Left lung (tissue), 10 donors: ENCODE data around the gene MAP7D1. TPM values are rescaled to one million over a fixed set of nuclear protein-coding genes. Genes with fewer than 3 reads are reported as not detected.

Experiments
- ATAC-seq: fragments of 200-7000 bp; cut with Tn5 transposase; one replicate; pipeline ENCODE4 v1.9.1; 2020; ENCODE audit warnings: moderate library complexity
- DNase-seq, 4 donors: peaks; one replicate each; pipeline ENCODE4 v3.0.0-alpha.2; 2013 to 2020
- H3K27ac ChIP-seq, 2 donors: fragments of 200-600 bp; sonication (generic) in 1 of 2; one replicate each; pipeline versions ENCODE4 v1.5.0 to v1.8.0; 2020 to 2021
- H3K27me3 ChIP-seq, 2 donors: fragments of 200-600 bp; sonication (generic) in 1 of 2; one replicate each; pipeline versions ENCODE4 v1.5.0 to v1.8.0; 2020 to 2021
- H3K36me3 ChIP-seq, 2 donors: fragments of 200-600 bp; sonication (generic) in 1 of 2; one replicate each; pipeline versions ENCODE4 v1.5.0 to v1.8.0; 2020 to 2021
- H3K4me1 ChIP-seq, 2 donors: fragments of 200-600 bp; one replicate each; pipeline ENCODE4 v1.8.0; 2021
- H3K4me3 ChIP-seq, 2 donors: fragments of 200-600 bp; sonication (generic) in 1 of 2; one replicate each; pipeline versions ENCODE4 v1.5.0 to v1.8.0; 2020 to 2021; ENCODE audit warnings: mild to moderate bottlenecking in 1 of 2
- H3K9me3 ChIP-seq, 2 donors: fragments of 200-600 bp; sonication (generic) in 1 of 2; one replicate each; pipeline versions ENCODE4 v1.5.0 to v1.8.0; 2020 to 2021
- intact Hi-C, 2 donors: fragments of 100-400 bp; cut with DNase I; formaldehyde crosslinking; loops; one replicate each; pipeline versions ENCODE4 v1.11.2 to v1.14.2; 2022
- polyA plus RNA-seq, 6 donors: library from polyadenylated mRNA; unstranded; fragments of 120-200 nt; gene quantifications; one replicate each; pipeline ENCODE4 v1.2.1, GENCODE V29; 2013; ENCODE audit not compliant: insufficient read length in 6 of 6
- total RNA-seq, 2 donors: library from RNA; stranded (reverse); fragmentation: NEBNext Ultra II Directional; extraction: Animal tissue kit (Norgen Biotek cat#: 25700); gene quantifications; one replicate each; pipeline ENCODE4 v1.2.1, GENCODE V29; 2021
- TF ChIP-seq, protein P1 (sequence below), 2 donors: fragments of 200-600 bp; sonication (generic) in 1 of 2; IDR thresholded peaks; one replicate each; pipeline versions ENCODE4 v1.5.0 to v1.8.0; 2021; ENCODE audit warnings: antibody characterized with exemption in 2 of 2
- donor health status: DM: no; HTN: yes; CAD: no.
- donor health status: DM: no; HTN: no; CAD: no.

MAP7D1 gene
- total and polyA plus RNA-seq, 8 donors: 54.6 to 147 (median 79.7) TPM

DNA sequence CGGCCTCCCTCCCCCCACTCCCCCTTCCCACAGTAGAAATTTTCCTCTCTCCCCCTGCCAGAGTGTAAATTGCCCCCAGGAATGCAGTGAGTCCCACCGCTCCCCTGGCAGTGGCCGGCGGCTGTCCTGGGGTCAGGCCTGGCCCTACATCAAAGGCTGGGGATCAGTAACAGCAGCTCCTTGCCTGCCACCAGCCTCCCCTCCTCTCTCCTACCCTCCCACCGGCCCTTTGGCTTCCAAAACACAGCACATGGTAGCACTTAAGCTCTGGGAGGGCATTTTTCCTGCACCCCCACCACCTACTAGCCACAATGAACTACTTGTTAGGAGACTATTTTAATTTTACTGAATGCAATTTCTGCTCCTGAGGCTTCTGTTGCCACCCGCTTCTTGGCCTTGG is 21.9 kb upstream of the MAP7D1 start:
- no peak for ATAC-seq
- no peak overlapping the region for H3K27ac ChIP-seq
- no peak overlapping the region for H3K4me3 ChIP-seq
- peaks cover 9 to 34% of the 10 kb centered on the region in 2 donors for H3K4me1 ChIP-seq
- TF ChIP-seq, protein P1, sequence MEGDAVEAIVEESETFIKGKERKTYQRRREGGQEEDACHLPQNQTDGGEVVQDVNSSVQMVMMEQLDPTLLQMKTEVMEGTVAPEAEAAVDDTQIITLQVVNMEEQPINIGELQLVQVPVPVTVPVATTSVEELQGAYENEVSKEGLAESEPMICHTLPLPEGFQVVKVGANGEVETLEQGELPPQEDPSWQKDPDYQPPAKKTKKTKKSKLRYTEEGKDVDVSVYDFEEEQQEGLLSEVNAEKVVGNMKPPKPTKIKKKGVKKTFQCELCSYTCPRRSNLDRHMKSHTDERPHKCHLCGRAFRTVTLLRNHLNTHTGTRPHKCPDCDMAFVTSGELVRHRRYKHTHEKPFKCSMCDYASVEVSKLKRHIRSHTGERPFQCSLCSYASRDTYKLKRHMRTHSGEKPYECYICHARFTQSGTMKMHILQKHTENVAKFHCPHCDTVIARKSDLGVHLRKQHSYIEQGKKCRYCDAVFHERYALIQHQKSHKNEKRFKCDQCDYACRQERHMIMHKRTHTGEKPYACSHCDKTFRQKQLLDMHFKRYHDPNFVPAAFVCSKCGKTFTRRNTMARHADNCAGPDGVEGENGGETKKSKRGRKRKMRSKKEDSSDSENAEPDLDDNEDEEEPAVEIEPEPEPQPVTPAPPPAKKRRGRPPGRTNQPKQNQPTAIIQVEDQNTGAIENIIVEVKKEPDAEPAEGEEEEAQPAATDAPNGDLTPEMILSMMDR (IDR thresholded peaks at IDR 0.05): no peak
- H3K9me3 ChIP-seq: no peaks in the 10 kb centered on the region
- no peaks in the 10 kb centered on the region for H3K27me3 ChIP-seq
- peaks cover 0 to 29% of the 10 kb centered on the region in 2 donors for H3K36me3 ChIP-seq
- no peak for DNase-seq
- intact Hi-C loops: loop anchor here in 1 of 2 donors (2.0 kb wide), 1 partner anchor 33 kb away; no protein-coding TSS in a partner anchor

DNA sequence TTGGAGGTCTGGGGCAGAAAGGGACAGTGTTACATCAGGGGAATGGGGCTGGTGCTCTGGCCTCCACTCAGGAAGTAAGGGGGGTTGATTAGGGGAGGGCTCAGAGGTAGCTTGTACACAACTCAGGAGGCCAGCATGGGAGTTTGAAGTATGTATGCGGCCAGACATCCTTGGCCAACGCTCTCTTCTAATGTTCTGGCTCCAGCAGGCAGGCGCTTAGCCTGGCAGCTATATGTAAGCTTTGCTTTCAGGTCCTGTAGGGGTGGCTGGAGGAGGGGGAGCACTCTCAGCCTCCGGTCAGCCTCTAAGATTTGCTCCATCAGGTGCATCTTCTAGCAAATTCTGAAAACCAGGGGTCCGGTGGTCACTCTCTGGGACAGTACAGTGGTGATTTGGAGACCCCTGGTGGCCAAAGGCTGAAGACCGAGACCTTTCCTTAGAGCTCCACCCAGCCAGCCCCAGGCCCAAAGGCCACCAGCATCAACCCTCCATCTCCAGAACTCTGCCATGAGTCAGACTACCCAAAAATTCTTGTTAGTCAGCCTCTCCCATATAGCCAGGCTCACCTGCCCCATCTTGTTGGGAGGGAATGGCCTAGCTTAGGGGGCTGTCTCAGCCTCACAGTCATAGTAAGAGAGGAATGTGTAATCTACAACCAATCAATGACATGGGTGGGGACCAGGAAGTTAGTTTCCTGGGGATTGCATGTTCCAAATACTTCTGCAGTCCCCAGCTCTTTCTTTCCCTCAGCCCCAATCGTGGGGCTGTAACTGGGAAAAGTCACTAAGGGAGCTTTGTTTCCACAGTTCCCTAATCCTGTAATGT is 21.2 kb upstream of the MAP7D1 start:
- intact Hi-C loops: loop anchor here in 1 of 2 donors (2.0 kb wide), 1 partner anchor 34 kb away; no protein-coding TSS in a partner anchor
- H3K27me3 ChIP-seq: no peaks in the 10 kb centered on the region
- peak; percentile 66 for ATAC-seq

DNA sequence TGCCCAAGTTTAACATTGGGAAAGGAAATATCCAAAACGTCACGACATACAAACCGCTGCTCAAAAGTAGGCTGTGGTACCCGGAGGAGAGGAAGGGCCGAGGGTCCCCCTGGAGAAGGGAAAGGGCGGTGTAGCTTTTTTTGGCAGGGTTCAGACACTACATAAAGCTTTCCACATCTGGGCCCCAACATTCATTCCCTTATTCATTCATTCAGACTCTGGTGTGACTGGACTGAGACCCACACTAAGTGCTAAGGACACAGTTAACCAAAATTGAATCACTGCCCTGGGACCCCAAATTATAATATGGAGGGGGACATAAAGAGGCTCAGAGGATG is 20.7 kb upstream of the MAP7D1 start:
- no peaks in the 10 kb centered on the region for H3K9me3 ChIP-seq
- H3K4me1 ChIP-seq: peaks cover 9 to 36% of the 10 kb centered on the region in 2 donors
- H3K27me3 ChIP-seq: no peaks in the 10 kb centered on the region
- TF ChIP-seq, protein P1 (IDR thresholded peaks at IDR 0.05): no peak
- DNase-seq (no peak), ATAC-seq (no peak)
- H3K27ac ChIP-seq: peak overlapping the region; percentile 29 to 64
- H3K4me3 ChIP-seq: no peak overlapping the region
- intact Hi-C loops: loop anchor here in 1 of 2 donors (2.0 kb wide), 1 partner anchor 34 kb away; no protein-coding TSS in a partner anchor
- H3K36me3 ChIP-seq: peaks cover 0 to 41% of the 10 kb centered on the region in 2 donors

More for the DNA sequence above, 21.2 kb upstream of the MAP7D1 start:
- no peaks in the 10 kb centered on the region for H3K9me3 ChIP-seq
- peaks cover 0 to 35% of the 10 kb centered on the region in 2 donors for H3K36me3 ChIP-seq
- H3K4me3 ChIP-seq: no peak overlapping the region
- H3K27ac ChIP-seq: peak overlapping the region; percentile 29 to 64
- H3K4me1 ChIP-seq: peaks cover 9 to 34% of the 10 kb centered on the region in 2 donors
- peak in 1 of 4 donors; percentile 67 for DNase-seq
- TF ChIP-seq, protein P1 (IDR thresholded peaks at IDR 0.05): peak; percentile 62 to 65

DNA sequence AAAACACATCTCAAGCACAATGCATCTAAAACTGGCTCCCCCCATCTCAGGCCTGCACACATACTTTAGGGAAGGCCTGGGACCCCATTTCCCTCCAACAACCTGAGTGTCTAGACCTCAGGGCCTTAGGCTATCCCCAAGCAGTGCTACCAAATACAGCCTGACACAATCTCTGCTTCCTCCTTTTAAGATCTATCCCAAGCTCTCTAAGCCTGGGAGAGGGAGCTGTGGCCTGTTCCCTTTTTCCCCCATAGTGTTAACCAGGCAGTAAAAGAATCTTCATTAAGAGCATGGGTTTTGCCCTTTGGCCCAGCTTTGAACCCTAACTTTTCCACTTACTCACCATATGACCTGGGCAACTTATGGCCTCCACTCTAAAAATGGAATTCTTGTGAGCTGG is 20.2 kb upstream of the MAP7D1 start:
- Histone ChIP-seq H3K27ac (peak overlapping the region; percentile 14 to 64), H3K36me3 (peaks cover 0 to 41% of the 10 kb centered on the region in 2 donors), H3K4me1 (peaks cover 9 to 41% of the 10 kb centered on the region in 2 donors), H3K9me3 (no peaks in the 10 kb centered on the region), H3K4me3 (no peak overlapping the region), H3K27me3 (no peaks in the 10 kb centered on the region)
- intact Hi-C loops: loop anchor here in 1 of 2 donors (2.0 kb wide), 1 partner anchor 35 kb away; no protein-coding TSS in a partner anchor
- DNase-seq: no peak
- TF ChIP-seq, protein P1 (IDR thresholded peaks at IDR 0.05): no peak
- peak; percentile 18 for ATAC-seq

DNA sequence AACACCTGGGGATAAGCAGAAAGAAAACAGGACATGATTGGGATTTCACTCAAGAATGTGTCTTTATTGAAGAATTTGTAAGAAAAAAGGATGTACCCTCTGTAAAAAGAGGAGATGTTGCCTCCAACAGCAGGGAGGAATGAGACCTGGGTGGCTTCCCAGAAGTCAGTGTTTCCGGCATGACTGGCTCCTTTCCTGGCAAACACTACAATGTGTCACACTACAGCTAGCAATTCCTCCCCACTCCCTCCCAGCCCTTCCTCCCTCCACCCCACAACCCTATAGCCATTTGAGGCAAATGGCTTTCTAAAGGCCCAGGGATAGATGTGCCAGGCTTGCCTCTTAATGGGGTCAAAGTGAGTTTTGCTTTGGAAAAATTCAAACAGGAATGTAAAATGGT is 19.4 kb upstream of the MAP7D1 start:
- Histone ChIP-seq H3K9me3 (no peaks in the 10 kb centered on the region), H3K27ac (peak overlapping the region; percentile 14 to 64), H3K4me3 (no peak overlapping the region), H3K27me3 (no peaks in the 10 kb centered on the region), H3K36me3 (peaks cover 0 to 41% of the 10 kb centered on the region in 2 donors), H3K4me1 (peaks cover 9 to 44% of the 10 kb centered on the region in 2 donors)
- DNase-seq: no peak
- TF ChIP-seq, protein P1 (IDR thresholded peaks at IDR 0.05): no peak
- peak; percentile 75 for ATAC-seq
- intact Hi-C loops: no loop called here
